Measurements from ENCODE around the gene CYBRD1. TPM values are rescaled to one million over a fixed set of nuclear protein-coding genes. Genes with fewer than 3 reads are reported as not detected.
A peak's percentile ranks its signal among the peaks of the same experiment; 100 is the strongest.

The CYBRD1 gene
- total RNA-seq, 2 donors from 2014 or later = 100 to 238 TPM

DNA sequence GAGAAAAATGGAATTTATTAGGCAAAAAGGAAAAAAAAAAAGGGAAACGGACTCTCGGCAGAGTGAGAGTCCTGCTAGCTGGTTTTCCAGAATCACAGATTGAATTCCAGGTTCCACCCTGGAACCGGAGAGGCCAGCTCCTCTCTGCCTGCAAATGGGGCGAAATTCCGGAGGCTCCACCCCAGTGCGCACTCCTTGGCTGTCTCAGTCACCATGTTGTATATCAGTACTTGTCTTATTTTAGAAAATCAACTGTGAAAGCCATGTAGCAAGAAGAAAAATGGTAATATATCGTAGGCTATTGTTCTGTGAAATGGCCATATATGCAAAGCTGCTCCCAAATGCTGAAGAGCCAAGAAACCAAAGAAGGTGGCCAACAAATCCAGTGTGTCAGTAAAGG lies 49.4 kb downstream of the CYBRD1 start:
- Histone ChIP-seq H3K27me3 (no peaks in the 10 kb centered on the region), H3K36me3 (no peaks in the 10 kb centered on the region), H3K4me3 (no peak overlapping the region), H3K27ac (no peak overlapping the region), H3K9me3 (no peaks in the 10 kb centered on the region), H3K4me1 (no peaks in the 10 kb centered on the region)
- no peak for DNase-seq (ENCODE audit: low spot score)
- TF ChIP-seq, protein P1, sequence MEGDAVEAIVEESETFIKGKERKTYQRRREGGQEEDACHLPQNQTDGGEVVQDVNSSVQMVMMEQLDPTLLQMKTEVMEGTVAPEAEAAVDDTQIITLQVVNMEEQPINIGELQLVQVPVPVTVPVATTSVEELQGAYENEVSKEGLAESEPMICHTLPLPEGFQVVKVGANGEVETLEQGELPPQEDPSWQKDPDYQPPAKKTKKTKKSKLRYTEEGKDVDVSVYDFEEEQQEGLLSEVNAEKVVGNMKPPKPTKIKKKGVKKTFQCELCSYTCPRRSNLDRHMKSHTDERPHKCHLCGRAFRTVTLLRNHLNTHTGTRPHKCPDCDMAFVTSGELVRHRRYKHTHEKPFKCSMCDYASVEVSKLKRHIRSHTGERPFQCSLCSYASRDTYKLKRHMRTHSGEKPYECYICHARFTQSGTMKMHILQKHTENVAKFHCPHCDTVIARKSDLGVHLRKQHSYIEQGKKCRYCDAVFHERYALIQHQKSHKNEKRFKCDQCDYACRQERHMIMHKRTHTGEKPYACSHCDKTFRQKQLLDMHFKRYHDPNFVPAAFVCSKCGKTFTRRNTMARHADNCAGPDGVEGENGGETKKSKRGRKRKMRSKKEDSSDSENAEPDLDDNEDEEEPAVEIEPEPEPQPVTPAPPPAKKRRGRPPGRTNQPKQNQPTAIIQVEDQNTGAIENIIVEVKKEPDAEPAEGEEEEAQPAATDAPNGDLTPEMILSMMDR (IDR thresholded peaks at IDR 0.05) = no peak

DNA sequence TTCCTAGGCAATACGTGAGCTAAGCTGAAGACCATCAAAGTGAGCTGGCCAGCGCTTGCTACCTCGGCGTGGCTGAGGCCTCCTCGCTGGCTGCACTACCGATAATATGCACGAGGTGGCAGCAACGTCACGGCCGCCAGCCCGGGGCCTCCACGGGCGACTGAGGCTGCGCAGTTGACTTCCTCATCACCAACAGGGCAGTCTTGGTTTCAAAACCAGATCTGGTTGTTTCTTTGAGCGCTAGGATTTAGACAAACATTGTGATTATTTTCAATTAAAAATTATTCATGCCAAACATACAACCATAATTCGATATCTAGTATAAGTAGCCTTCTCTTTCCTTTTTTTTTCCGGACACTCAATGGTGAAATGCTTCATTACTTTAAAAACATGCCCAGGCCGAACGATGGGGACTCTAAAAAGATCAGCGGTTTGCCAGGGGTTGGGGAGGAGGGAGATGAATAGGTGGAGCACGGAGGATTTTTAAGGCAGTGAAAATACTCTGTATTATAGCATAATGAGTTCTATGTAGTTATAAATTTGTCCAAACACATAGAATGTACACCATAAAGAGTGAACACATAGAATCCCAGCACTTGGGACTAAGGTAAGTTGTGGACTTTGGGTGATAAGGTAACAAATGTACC lies 52.0 kb downstream of the CYBRD1 start:
- Histone ChIP-seq H3K27ac (no peak overlapping the region), H3K36me3 (no peaks in the 10 kb centered on the region), H3K27me3 (no peaks in the 10 kb centered on the region), H3K4me3 (no peak overlapping the region), H3K4me1 (no peaks in the 10 kb centered on the region), H3K9me3 (no peaks in the 10 kb centered on the region)
- peak; percentile 78 for DNase-seq (ENCODE audit: low spot score)
- TF ChIP-seq, protein P1 (IDR thresholded peaks at IDR 0.05) = peak; percentile 98 to 99

DNA sequence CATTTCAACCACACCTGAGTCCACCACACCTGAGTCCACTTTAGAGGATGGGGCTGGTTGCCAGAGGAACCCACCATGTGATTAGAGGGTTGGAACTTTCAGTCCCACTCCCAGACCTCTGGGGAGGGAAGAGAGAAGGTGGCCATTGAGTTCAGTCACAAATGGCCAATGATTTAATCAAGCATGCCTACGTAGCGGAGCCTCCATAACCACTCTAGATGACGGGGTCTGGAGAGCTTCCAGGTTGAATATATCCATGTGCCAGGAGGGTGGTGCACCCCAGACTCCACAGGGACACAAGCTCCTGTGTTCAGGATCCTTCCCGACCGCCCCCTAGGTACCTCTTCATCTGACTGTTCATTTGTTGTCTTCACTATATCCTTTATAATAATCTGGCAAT lies 53.3 kb downstream of the CYBRD1 start:
- no peak overlapping the region for H3K27ac ChIP-seq
- no peaks in the 10 kb centered on the region for H3K27me3 ChIP-seq
- DNase-seq (ENCODE audit: low spot score) = no peak
- no peak overlapping the region for H3K4me3 ChIP-seq
- no peaks in the 10 kb centered on the region for H3K9me3 ChIP-seq
- TF ChIP-seq, protein P1 (IDR thresholded peaks at IDR 0.05) = no peak
- H3K4me1 ChIP-seq = no peaks in the 10 kb centered on the region
- no peaks in the 10 kb centered on the region for H3K36me3 ChIP-seq

DNA sequence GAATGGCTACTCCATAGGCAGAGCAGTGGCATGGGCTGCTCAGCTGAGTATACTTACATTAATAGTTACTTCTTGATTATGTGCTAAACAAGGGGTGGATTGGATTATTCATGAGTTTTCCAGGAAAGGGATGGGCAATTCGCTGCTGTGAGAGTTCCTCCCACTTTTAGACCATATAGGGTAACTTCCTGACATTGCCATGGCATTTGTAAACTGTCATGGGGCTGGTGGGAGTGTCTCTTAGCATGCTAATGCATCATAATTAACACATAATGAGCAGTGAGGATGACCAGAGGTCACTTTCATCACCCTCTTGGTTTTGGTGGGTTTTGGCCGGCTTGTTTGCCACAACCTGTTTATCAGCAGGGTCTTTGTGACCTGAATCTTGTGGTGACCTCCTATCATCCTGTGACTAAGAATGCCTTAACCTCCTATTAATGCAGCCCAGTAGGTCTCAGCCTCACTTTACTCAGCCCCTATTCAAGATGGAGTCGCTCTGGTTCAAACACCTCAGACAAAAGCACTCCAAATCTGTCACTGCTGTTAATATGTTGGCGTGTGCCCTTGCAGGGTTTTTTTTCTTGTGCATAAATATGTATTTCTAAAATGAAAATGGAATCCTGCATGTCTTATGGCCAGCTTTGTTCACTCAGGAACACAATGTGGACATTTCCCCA lies 56.0 kb downstream of the CYBRD1 start:
- TF ChIP-seq, protein P1 (IDR thresholded peaks at IDR 0.05) = no peak
- Histone ChIP-seq H3K27me3 (no peaks in the 10 kb centered on the region), H3K9me3 (no peaks in the 10 kb centered on the region), H3K4me1 (no peaks in the 10 kb centered on the region), H3K27ac (no peak overlapping the region), H3K4me3 (no peak overlapping the region), H3K36me3 (no peaks in the 10 kb centered on the region)
- DNase-seq (ENCODE audit: low spot score) = no peak

DNA sequence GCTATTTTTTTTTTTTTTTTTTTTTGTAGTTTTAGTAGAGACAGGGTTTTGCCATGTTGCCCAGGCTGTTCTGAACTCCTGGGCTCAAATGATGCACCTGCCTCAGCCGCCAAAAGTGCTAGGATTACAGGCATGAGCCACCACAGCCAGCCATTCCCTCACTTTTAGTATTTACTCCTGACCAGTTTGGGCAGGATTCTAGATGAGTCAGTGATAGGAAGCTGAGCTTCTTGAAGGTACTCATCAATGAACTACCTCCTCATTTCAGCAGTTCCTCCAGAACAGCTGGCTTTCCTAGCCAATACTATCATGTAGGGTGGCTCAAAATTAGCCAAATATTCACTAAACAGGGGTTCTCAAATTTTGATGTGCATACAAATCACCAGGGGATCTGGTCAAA lies 57.2 kb downstream of the CYBRD1 start:
- Histone ChIP-seq H3K4me3 (no peak overlapping the region), H3K27me3 (no peaks in the 10 kb centered on the region), H3K4me1 (no peaks in the 10 kb centered on the region), H3K9me3 (no peaks in the 10 kb centered on the region), H3K27ac (no peak overlapping the region), H3K36me3 (no peaks in the 10 kb centered on the region)
- TF ChIP-seq, protein P1 (IDR thresholded peaks at IDR 0.05) = no peak
- no peak for DNase-seq (ENCODE audit: low spot score)

Measured in right atrium auricular region (tissue), 2 donors.